RWPE1 (cell line): Measurements from ENCODE around the gene C21orf91.

Experiments
- CTCF ChIA-PET: fragments of 350-600 bp; sonication (Branson Sonifier 250); formaldehyde crosslinking; extraction: SDS; loops from one replicate; lab custom pipeline; 2021; lab: Yijun Ruan, JAX
- POLR2A ChIA-PET: fragments of 400-600 bp; formaldehyde crosslinking; extraction: SDS; loops from one replicate; lab custom pipeline; 2020; ENCODE audit warnings: antibody characterized with exemption; ENCODE audit not compliant: low non-redundant PET; lab: Yijun Ruan, JAX
- DNase-seq: peaks from one replicate; pipeline ENCODE4 v3.0.0; 2012; ENCODE audit warnings: low spot score
- H3K27ac ChIP-seq: fragments of 450-650 bp; 2 replicates; pipeline ENCODE4 v1.5.1; 2017
- CTCF ChIP-seq: fragments of 450-650 bp; conservative IDR thresholded peaks from 2 replicates; pipeline ENCODE4 v1.5.1; 2017; ENCODE audit warnings: low read depth, mild to moderate bottlenecking

Gene C21orf91

GRCh38 chr21:17848228-17848627 is 29.1 kb upstream of the C21orf91 start:
- DNase-seq: peak; percentile 66
- ChIA-PET POLR2A (no interaction called here), CTCF (interaction anchor here (0.6 to 0.8 kb wide), 2 partner anchors 169 to 192 kb away, joined by 3 to 4 read pairs; no protein-coding TSS in a partner anchor)
- TF ChIP-seq CTCF: no peak
- peak overlapping the region; percentile 55 for H3K27ac ChIP-seq

- DNase-seq: no peak
- no peak for TF ChIP-seq CTCF
- ChIA-PET POLR2A (no interaction called here), CTCF (no interaction called here)
- H3K27ac ChIP-seq: no peak overlapping the region
Measured at GRCh38 chr21:17841103-17841502, 21.9 kb upstream of the C21orf91 start.

GRCh38 chr21:17834639-17835354 is 15.6 kb upstream of the C21orf91 start:
- H3K27ac ChIP-seq: no peak overlapping the region
- TF ChIP-seq CTCF: no peak
- POLR2A ChIA-PET: no interaction called here
- DNase-seq: no peak
- CTCF ChIA-PET: no interaction called here

GRCh38 chr21:17829472-17829871 is 10.3 kb upstream of the C21orf91 start:
- ChIA-PET POLR2A (no interaction called here), CTCF (no interaction called here)
- no peak for DNase-seq
- no peak overlapping the region for H3K27ac ChIP-seq
- no peak for TF ChIP-seq CTCF

- ChIA-PET CTCF (no interaction called here), POLR2A (no interaction called here)
- no peak for DNase-seq
- no peak for TF ChIP-seq CTCF
- H3K27ac ChIP-seq: no peak overlapping the region
Measured at GRCh38 chr21:17828223-17828622, 9.1 kb upstream of the C21orf91 start.

GRCh38 chr21:17823846-17824245 is 4.7 kb upstream of the C21orf91 start:
- POLR2A ChIA-PET: no interaction called here
- DNase-seq: no peak
- H3K27ac ChIP-seq: no peak overlapping the region
- CTCF ChIA-PET: interaction anchor here (1.0 kb wide), 1 partner anchor 102 kb away, joined by 3 read pairs; no protein-coding TSS in a partner anchor
- TF ChIP-seq CTCF: no peak
